ENCODE results near the gene ZNF557. TPM values are rescaled to one million over a fixed set of nuclear protein-coding genes. Genes with fewer than 3 reads are reported as not detected.

Gene ZNF557
- total RNA-seq (2022; extraction: Qiagen RNA extraction) = 2.6 to 3.5 TPM (median 3.2 TPM) in 5 replicates

GRCh38 chr19:7069042-7069903, at the start of gene ZNF557:
TSS of gene ZNF557 (plus strand) at chr19:7069703. CDS start at chr19:7075075, 5,372 bp downstream.

GRCh38 chr19:7021331-7021730, 48.2 kb upstream of the ZNF557 start, which contains the start of gene MBD3L2B:
TSS of gene MBD3L2B (minus strand) at chr19:7021431. CDS start at chr19:7021397, 34 bp downstream.

DNA sequence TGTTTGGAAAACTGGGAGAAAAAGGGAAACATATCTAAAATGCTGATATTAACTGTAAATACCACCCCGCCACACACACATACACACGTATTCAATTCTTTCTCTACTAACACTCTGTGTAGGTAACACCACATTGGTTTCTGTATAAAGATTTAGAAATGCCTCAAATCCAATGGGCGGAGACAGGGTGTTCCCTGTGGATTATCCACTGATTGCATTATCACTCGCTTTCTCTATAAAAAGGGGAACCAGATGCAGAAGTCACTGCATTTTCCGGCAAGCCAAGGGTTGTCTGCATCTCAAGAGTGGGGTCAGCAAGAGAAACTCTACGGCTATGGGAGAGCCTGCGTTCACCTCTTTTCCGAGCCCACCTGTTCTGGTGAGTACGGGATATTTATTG, 39.2 kb upstream of the ZNF557 start, which contains the start of gene MBD3L5:
Gene MBD3L5, plus strand, starts transcription at position 301 of the 400 bp plus-strand sequence. Its CDS starts 34 bp downstream, at position 335.

DNA sequence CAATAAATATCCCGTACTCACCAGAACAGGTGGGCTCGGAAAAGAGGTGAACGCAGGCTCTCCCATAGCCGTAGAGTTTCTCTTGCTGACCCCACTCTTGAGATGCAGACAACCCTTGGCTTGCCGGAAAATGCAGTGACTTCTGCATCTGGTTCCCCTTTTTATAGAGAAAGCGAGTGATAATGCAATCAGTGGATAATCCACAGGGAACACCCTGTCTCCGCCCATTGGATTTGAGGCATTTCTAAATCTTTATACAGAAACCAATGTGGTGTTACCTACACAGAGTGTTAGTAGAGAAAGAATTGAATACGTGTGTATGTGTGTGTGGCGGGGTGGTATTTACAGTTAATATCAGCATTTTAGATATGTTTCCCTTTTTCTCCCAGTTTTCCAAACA, 29.4 kb upstream of the ZNF557 start, which contains the start of gene MBD3L4:
Gene MBD3L4, minus strand, starts transcription at position 101 of the 400 bp plus-strand sequence. Its CDS starts 35 bp downstream, at position 66.

GRCh38 chr19:7049021-7049420, 20.5 kb upstream of the ZNF557 start, which contains the start of gene MBD3L2:
TSS of gene MBD3L2 (plus strand) at chr19:7049321. CDS start at chr19:7049374, 53 bp downstream.

DNA sequence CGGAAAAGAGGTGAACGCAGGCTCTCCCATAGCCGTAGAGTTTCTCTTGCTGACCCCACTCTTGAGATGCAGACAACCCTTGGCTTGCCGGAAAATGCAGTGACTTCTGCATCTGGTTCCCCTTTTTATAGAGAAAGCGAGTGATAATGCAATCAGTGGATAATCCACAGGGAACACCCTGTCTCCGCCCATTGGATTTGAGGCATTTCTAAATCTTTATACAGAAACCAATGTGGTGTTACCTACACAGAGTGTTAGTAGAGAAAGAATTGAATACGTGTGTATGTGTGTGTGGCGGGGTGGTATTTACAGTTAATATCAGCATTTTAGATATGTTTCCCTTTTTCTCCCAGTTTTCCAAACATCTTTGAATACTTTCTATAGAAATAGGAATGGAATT, 10.9 kb upstream of the ZNF557 start, which contains the start of gene MBD3L3:
Gene MBD3L3, minus strand, starts transcription at position 101 of the 400 bp plus-strand sequence. Its CDS starts 71 bp downstream, at position 30.

Other genes starting within 250 kb of the ZNF557 start
- 4.0 to 5.5 TPM (median 4.6 TPM) in 5 replicates for gene ADGRE1, start 182.1 kb upstream of the ZNF557 start, total RNA-seq (2022; extraction: Qiagen RNA extraction)
- 0.16 TPM in 1 of 5 replicates, not detected in the others for gene MBD3L2B, start 48.3 kb upstream of the ZNF557 start, total RNA-seq (2022; extraction: Qiagen RNA extraction)
- not detected in 5 replicates for gene MBD3L5, start 39.1 kb upstream of the ZNF557 start, total RNA-seq (2022; extraction: Qiagen RNA extraction)
- not detected in 5 replicates for gene MBD3L4, start 29.5 kb upstream of the ZNF557 start, total RNA-seq (2022; extraction: Qiagen RNA extraction)
- gene MBD3L2, start 20.4 kb upstream of the ZNF557 start, total RNA-seq (2022; extraction: Qiagen RNA extraction) = not detected in 5 replicates
- not detected in 5 replicates for gene MBD3L3, start 11.0 kb upstream of the ZNF557 start, total RNA-seq (2022; extraction: Qiagen RNA extraction)
- gene INSR, start 224.7 kb downstream of the ZNF557 start, total RNA-seq (2022; extraction: Qiagen RNA extraction) = 2.5 to 4.7 TPM (median 3.8 TPM) in 5 replicates